Measurements from ENCODE around the gene BCL2. TPM values are rescaled to one million over a fixed set of nuclear protein-coding genes. Genes with fewer than 3 reads are reported as not detected.
A peak's percentile ranks its signal among the peaks of the same experiment; 100 is the strongest.

The BCL2 gene
- total RNA-seq, 2 donors from 2014 or later = 14.8 to 38.4 TPM

DNA sequence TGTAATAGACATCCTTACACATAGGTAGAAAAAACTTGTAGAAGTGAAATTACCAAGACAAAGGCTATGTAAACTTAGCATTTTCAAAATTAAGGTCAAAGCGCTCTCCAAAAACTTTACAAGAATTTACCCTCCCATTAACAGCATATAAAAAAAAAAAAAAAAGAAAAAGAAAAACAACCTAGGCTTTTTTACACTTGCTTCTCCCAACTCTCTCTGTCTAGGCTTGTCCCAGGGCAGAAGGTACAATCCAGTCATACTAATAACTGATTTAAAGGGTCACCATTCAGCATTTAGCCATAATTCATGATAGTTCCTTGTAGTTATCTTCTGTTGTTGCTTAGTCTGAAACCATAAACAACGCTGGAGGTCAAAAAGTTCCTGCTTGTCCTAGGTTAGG, 130.5 kb downstream of the BCL2 start:
- no peaks in the 10 kb centered on the region for H3K9me3 ChIP-seq
- intact Hi-C loops (cut with DNase I) = no loop called here
- no peaks in the 10 kb centered on the region for H3K4me1 ChIP-seq (replicated peaks)
- WGBS = 43% methylated on average over 2 of the region's 2 CpGs
- no peak for DNase-seq (ENCODE audit: low spot score)
- TF ChIP-seq, protein P1, sequence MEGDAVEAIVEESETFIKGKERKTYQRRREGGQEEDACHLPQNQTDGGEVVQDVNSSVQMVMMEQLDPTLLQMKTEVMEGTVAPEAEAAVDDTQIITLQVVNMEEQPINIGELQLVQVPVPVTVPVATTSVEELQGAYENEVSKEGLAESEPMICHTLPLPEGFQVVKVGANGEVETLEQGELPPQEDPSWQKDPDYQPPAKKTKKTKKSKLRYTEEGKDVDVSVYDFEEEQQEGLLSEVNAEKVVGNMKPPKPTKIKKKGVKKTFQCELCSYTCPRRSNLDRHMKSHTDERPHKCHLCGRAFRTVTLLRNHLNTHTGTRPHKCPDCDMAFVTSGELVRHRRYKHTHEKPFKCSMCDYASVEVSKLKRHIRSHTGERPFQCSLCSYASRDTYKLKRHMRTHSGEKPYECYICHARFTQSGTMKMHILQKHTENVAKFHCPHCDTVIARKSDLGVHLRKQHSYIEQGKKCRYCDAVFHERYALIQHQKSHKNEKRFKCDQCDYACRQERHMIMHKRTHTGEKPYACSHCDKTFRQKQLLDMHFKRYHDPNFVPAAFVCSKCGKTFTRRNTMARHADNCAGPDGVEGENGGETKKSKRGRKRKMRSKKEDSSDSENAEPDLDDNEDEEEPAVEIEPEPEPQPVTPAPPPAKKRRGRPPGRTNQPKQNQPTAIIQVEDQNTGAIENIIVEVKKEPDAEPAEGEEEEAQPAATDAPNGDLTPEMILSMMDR (IDR thresholded peaks at IDR 0.05) = no peak
- no peaks in the 10 kb centered on the region for H3K27me3 ChIP-seq (replicated peaks; ENCODE audit: insufficient read depth)
- H3K27ac ChIP-seq = no peak overlapping the region
- no peaks in the 10 kb centered on the region for H3K36me3 ChIP-seq
- no peak overlapping the region for H3K4me3 ChIP-seq

DNA sequence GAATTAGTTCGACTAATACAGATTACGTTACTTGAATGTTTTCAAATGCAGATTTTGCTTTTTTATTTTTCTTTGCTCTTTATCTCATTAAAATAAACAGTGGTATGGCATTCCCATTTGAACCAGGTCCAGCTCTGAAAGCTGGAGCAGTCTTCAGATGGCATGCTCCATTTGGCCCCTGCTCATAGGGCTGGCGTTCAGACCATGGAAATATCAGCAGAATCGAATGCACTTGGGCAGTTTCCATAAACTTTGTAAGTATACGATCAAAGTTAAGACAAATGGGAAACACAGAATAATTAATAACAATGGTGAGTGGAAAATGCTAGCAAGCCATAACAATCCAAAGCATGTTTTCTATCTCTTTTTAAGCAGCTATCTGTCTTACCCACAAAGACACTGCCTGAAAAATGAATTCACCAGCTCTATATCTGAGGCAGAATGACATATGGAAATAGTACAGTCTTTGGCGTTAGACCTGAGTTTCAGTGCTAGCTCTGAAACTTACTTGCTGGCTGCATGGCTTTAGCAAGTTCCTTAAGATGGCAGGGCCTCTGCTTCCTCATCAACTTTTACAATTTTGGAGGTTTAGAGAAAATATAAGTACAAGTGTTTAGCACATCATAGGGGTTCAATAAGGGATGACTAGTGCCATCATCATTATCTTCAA, 131.6 kb downstream of the BCL2 start:
- Histone ChIP-seq H3K4me1 (replicated peaks) (peaks cover 5% of the 10 kb centered on the region), H3K4me3 (no peak overlapping the region), H3K9me3 (no peaks in the 10 kb centered on the region), H3K27me3 (replicated peaks; ENCODE audit: insufficient read depth) (no peaks in the 10 kb centered on the region), H3K36me3 (no peaks in the 10 kb centered on the region), H3K27ac (peak overlapping the region in 1 of 2 donors; percentile 16)
- 36% methylated on average over 6 of the region's 6 CpGs for WGBS
- no peak for DNase-seq (ENCODE audit: low spot score)
- intact Hi-C loops (cut with DNase I) = no loop called here
- TF ChIP-seq POLR2AphosphoS5 (IDR thresholded peaks at IDR 0.05) (no peak), POLR2A (IDR thresholded peaks at IDR 0.05) (no peak)
- TF ChIP-seq, protein P1 (IDR thresholded peaks at IDR 0.05) = no peak

DNA sequence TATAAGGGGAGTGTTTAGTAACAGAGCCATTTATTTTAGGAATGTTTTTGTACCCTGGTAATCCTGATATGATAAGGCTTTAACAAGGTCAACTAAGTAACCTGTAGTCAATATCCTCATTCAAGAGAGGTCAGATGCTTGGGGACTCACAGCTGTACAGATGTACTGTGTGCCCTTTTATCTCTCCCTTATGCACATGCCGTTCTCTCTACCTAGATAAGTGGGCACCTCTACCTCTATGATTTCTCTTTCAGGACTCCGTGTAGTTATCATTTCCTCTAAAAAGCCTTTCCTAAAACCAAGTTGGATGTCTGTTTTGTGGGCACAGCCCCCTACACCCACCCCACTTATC, 132.4 kb downstream of the BCL2 start:
- H3K36me3 ChIP-seq = no peaks in the 10 kb centered on the region
- WGBS = 45% methylated on average over 2 of the region's 2 CpGs
- peaks cover 6% of the 10 kb centered on the region for H3K4me1 ChIP-seq (replicated peaks)
- intact Hi-C loops (cut with DNase I) = no loop called here
- peak overlapping the region; percentile 16 to 17 for H3K27ac ChIP-seq
- no peaks in the 10 kb centered on the region for H3K27me3 ChIP-seq (replicated peaks; ENCODE audit: insufficient read depth)
- no peak overlapping the region for H3K4me3 ChIP-seq
- H3K9me3 ChIP-seq = no peaks in the 10 kb centered on the region
- TF ChIP-seq POLR2AphosphoS5 (IDR thresholded peaks at IDR 0.05) (no peak), POLR2A (IDR thresholded peaks at IDR 0.05) (no peak)
- TF ChIP-seq, protein P1 (IDR thresholded peaks at IDR 0.05) = no peak
- no peak for DNase-seq (ENCODE audit: low spot score)

DNA sequence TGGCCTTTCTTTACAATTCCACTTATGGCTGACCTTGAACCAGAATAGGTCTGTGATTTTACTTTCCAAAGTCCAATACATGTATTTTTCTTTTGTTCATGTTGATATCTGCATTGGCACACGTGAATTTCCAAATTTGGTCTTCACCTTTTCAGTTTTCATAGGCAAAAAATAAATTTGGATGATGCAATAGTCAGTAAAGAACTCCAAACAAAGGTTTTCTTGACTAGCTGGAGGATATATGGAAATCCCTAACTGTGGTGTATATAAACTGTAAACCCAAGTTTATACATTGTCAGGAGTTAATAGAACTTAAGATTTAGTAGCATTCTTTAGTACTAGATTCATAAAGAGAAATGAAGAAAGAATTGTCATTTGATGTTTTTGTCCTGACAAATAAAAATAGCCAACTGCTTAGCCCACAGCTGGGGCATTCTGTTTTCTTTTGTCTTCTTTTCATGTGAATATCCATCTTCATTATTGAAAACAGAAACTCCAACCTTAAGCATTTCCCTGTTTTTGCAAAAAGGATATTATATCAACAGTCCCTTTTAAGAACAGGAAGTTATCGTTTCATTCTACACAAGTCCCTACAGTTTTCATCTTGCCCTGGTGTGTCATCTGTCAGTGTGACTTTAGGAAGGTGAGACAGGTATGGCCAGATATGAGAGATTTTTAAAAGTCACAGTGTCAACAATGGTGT, 132.9 kb downstream of the BCL2 start:
- Histone ChIP-seq H3K4me3 (no peak overlapping the region), H3K27ac (peak overlapping the region; percentile 16 to 17), H3K9me3 (no peaks in the 10 kb centered on the region), H3K36me3 (no peaks in the 10 kb centered on the region), H3K27me3 (replicated peaks; ENCODE audit: insufficient read depth) (no peaks in the 10 kb centered on the region), H3K4me1 (replicated peaks) (peaks cover 6% of the 10 kb centered on the region)
- no peak for DNase-seq (ENCODE audit: low spot score)
- peak; percentile 34 for TF ChIP-seq POLR2AphosphoS5 (IDR thresholded peaks at IDR 0.05)
- TF ChIP-seq, protein P1 (IDR thresholded peaks at IDR 0.05) = no peak
- WGBS = 33% methylated on average over 2 of the region's 2 CpGs
- intact Hi-C loops (cut with DNase I) = no loop called here

DNA sequence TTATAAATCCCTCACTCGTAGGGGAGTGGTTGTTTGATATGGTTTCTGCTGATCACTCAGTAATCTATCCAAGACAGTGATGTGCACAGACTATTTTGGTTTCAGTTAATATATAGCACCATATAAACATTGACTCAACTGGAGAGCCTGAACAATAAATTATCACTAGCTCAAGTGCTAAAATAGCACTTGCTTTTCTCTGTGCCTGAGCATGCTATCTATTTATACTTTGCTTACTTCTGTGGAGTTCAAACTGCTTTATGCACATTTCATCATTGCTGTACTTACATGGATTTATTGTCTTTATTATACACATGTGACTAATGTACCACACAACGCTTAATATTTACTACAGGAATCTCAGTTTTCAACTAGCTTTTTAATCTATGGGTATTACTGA, 133.6 kb downstream of the BCL2 start:
- WGBS = 51% methylated on average over 2 of the region's 2 CpGs
- H3K4me1 ChIP-seq (replicated peaks) = peaks cover 6% of the 10 kb centered on the region
- H3K27me3 ChIP-seq (replicated peaks; ENCODE audit: insufficient read depth) = no peaks in the 10 kb centered on the region
- no peaks in the 10 kb centered on the region for H3K9me3 ChIP-seq
- no peak for DNase-seq (ENCODE audit: low spot score)
- no peaks in the 10 kb centered on the region for H3K36me3 ChIP-seq
- intact Hi-C loops (cut with DNase I) = no loop called here
- H3K4me3 ChIP-seq = no peak overlapping the region
- H3K27ac ChIP-seq = no peak overlapping the region
- TF ChIP-seq, protein P1 (IDR thresholded peaks at IDR 0.05) = no peak
- TF ChIP-seq POLR2A (IDR thresholded peaks at IDR 0.05) (no peak), POLR2AphosphoS5 (IDR thresholded peaks at IDR 0.05) (no peak)

Measured in prostate gland (tissue), 2 donors.